Measurements from ENCODE around the gene E2F4. TPM values are rescaled to one million over a fixed set of nuclear protein-coding genes. Genes with fewer than 3 reads are reported as not detected.

The E2F4 gene
- total and polyA plus RNA-seq, 9 of the 15 experiments (the other 6 are each of a cell fraction or from before 2014, with no cell fraction given) = 9.7 to 139 (median 106) TPM

DNA sequence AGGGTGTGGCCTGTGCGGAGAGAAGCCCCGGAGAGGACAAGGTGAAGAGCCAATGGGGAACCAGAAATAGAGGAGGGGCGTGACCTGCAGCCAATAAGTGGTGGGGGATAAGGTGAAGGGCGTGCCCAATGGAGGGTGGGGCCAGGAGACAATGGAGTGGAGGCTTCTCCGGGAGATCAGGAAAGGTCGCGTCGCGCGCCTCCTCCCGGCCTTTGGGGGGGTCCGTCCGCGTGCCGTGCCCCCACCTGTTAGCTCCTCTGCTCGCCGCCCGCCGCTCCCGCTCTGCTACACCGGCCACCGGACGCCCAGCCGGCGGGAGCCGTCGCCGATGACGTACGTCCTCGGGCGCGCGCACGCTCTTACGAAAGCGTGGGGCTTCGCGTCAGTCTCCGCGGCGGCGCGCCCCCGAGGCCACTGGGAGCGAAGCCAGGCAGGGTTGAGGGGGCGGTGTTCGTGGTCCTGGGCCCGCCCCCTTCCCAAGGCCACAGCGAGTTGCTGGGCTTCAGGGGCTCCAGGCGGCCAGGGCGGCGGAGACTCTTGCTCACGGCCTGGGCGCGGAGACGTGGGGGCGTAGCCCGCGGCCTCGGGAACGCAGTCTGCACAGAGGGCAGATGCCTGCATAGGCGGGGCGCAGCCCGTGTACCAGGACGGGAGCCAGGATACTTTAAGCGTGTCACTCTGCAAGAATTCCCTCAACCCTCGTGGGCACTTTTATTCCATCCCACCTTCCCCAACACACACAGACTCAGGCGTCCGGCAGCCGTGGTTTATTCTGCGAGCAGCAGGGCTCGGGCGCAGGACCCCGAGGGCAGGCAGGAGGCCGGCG is 8.1 kb upstream of the E2F4 start, which contains the start of gene MATCAP1 (continued):
- TF ChIP-seq RCOR1 (IDR thresholded peaks at IDR 0.05; ENCODE audit: borderline replicate concordance in 1 of 2, low read depth in 2 of 2, low read length in 2 of 2) (no peak), GTF2F1 (IDR thresholded peaks at IDR 0.05; ENCODE audit: low read depth, low read length) (no peak), ZNF143 (CRISPR knock-in tag; IDR thresholded peaks at IDR 0.05) (no peak), ZNF124 (CRISPR knock-in tag; IDR thresholded peaks at IDR 0.05) (no peak), POLR2A (conservative IDR thresholded peaks at IDR 0.05) (peak; percentile 88), ASH1L (IDR thresholded peaks at IDR 0.05; ENCODE audit: borderline replicate concordance, low read depth, partially characterized antibody) (peak; percentile 96), SMARCA4 (IDR thresholded peaks at IDR 0.05) (no peak), SMAD3 (CRISPR knock-in tag; conservative IDR thresholded peaks at IDR 0.05) (no peak), KLF1 (tag; IDR thresholded peaks at IDR 0.05) (peak; percentile 85), MYNN (IDR thresholded peaks at IDR 0.05) (no peak; the same call in 1 of the 2 replicates), MYNN (CRISPR knock-in tag; IDR thresholded peaks at IDR 0.05) (no peak), ZNF197 (CRISPR knock-in tag; IDR thresholded peaks at IDR 0.05; ENCODE audit: low read depth) (no peak), YBX1 (IDR thresholded peaks at IDR 0.05) (no peak), NELFE (IDR thresholded peaks at IDR 0.05; ENCODE audit: insufficient read depth, insufficient read length) (no peak), STAT5B (CRISPR knock-in tag; IDR thresholded peaks at IDR 0.05) (no peak), ARID2 (IDR thresholded peaks at IDR 0.05) (no peak), JUNB (CRISPR knock-in tag; conservative IDR thresholded peaks at IDR 0.05) (no peak)
- TF ChIP-seq, protein P1, sequence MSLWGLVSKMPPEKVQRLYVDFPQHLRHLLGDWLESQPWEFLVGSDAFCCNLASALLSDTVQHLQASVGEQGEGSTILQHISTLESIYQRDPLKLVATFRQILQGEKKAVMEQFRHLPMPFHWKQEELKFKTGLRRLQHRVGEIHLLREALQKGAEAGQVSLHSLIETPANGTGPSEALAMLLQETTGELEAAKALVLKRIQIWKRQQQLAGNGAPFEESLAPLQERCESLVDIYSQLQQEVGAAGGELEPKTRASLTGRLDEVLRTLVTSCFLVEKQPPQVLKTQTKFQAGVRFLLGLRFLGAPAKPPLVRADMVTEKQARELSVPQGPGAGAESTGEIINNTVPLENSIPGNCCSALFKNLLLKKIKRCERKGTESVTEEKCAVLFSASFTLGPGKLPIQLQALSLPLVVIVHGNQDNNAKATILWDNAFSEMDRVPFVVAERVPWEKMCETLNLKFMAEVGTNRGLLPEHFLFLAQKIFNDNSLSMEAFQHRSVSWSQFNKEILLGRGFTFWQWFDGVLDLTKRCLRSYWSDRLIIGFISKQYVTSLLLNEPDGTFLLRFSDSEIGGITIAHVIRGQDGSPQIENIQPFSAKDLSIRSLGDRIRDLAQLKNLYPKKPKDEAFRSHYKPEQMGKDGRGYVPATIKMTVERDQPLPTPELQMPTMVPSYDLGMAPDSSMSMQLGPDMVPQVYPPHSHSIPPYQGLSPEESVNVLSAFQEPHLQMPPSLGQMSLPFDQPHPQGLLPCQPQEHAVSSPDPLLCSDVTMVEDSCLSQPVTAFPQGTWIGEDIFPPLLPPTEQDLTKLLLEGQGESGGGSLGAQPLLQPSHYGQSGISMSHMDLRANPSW (CRISPR knock-in tag; IDR thresholded peaks at IDR 0.05) = no peak; the same call in 1 of the 2 replicates
- TF ChIP-seq, protein P2, sequence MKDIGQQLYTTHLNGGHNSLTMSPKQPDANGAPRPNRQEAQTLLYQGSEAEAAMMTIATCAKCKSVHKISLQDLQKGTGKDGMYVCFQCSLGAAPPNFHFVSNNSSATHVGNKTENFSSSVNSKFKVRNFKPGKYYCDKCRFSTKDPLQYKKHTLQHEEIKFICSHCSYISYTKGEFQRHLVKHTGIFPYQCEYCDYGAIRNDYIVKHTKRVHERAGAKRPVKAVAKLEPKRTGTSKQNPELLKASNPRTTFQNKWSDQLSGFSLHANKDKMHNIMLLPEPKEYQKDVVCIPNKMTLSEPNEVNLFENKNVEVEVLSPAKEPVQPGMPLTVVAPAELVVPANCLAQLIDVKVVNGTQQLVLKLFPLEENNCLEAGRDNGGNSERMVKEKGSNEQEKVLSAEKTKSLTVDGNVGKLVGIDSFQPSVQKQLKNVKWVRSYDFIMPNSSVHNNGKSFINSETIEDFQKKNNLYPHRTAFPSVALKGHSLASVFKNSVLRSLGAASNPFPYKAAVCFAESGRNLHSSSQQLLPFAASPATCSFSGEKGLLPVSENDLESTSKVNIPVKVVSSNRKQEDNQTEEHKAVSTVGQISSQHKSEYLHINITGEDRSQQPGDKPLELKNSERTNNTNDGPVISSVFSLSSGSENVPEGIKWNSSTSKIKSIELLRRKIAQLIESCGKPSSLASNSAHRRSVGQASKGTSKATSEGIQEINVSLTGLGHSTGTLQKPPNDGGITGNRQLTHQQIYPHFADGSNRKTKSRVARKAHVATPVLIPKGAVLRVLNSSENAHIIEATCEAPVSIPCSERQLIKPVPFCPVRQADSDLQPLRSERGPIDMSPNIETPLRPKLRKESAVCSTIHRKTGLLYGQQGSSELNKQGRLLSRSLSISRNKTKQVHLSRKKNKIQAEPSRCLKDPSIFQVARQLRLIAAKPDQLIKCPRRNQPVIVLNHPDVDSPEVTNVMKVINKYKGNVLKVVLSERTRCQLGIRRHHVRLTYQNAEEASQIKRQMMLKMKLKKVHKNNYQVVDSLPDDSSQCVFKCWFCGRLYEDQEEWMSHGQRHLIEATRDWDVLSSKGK (CRISPR knock-in tag; IDR thresholded peaks at IDR 0.05) = no peak
- TF ChIP-seq, protein P3, sequence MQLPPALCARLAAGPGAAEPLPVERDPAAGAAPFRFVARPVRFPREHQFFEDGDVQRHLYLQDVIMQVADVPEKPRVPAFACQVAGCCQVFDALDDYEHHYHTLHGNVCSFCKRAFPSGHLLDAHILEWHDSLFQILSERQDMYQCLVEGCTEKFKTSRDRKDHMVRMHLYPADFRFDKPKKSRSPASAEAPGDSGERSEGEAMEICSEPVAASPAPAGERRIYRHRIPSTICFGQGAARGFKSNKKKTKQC (CRISPR knock-in tag; IDR thresholded peaks at IDR 0.05) = peak; percentile 55; the same call in 1 of the 2 replicates
- TF ChIP-seq, protein P4, sequence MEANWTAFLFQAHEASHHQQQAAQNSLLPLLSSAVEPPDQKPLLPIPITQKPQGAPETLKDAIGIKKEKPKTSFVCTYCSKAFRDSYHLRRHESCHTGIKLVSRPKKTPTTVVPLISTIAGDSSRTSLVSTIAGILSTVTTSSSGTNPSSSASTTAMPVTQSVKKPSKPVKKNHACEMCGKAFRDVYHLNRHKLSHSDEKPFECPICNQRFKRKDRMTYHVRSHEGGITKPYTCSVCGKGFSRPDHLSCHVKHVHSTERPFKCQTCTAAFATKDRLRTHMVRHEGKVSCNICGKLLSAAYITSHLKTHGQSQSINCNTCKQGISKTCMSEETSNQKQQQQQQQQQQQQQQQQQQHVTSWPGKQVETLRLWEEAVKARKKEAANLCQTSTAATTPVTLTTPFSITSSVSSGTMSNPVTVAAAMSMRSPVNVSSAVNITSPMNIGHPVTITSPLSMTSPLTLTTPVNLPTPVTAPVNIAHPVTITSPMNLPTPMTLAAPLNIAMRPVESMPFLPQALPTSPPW (CRISPR knock-in tag; IDR thresholded peaks at IDR 0.05) = peak; percentile 87
